ENCODE results near the gene MED12L.

Gene MED12L

DNA sequence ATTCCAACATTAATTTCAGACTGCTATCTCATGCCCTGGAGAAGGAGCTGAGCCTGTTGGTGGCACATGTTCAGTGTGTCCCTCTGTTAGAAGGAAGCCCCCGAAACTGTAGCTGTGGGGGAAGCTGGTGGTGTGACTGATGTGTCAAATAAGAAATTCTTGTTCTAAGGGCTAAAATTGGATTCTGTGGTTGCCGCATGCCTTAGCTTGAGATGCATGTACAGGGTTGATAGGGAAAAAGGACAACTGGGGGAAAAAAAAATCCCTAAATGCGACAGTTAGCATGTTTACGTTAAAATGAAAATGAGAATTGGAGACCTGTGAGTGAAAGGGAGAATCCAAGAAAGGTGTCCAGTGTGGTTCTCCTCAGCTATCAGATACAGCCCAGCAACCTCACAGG, 58.6 kb downstream of the MED12L start:
- no peak for ATAC-seq
- no peak for TF ChIP-seq ZFP30 (CRISPR knock-in tag; IDR thresholded peaks at IDR 0.05)
- no peak for TF ChIP-seq ZFP3 (CRISPR knock-in tag; IDR thresholded peaks at IDR 0.05)
- TF ChIP-seq BACH2 (CRISPR knock-in tag; IDR thresholded peaks at IDR 0.05; ENCODE audit: borderline replicate concordance), result no peak
- TF ChIP-seq SNAI2 (CRISPR knock-in tag; IDR thresholded peaks at IDR 0.05), result no peak
- TF ChIP-seq TCF4 (CRISPR knock-in tag; IDR thresholded peaks at IDR 0.05; ENCODE audit: borderline replicate concordance), result no peak
- no peak for TF ChIP-seq ZNF565 (CRISPR knock-in tag; conservative IDR thresholded peaks at IDR 0.05; ENCODE audit: low read depth)
- TF ChIP-seq GLIS3 (CRISPR knock-in tag; IDR thresholded peaks at IDR 0.05), result no peak
- no peak for TF ChIP-seq RARB (CRISPR knock-in tag; IDR thresholded peaks at IDR 0.05)
- no peak for TF ChIP-seq ARNTL (CRISPR knock-in tag; IDR thresholded peaks at IDR 0.05; ENCODE audit: borderline replicate concordance, low read depth)
- no peak for TF ChIP-seq ZNF70 (CRISPR knock-in tag; IDR thresholded peaks at IDR 0.05)
- no peak for TF ChIP-seq ESRRG (CRISPR knock-in tag; IDR thresholded peaks at IDR 0.05)
- TF ChIP-seq, protein P1, sequence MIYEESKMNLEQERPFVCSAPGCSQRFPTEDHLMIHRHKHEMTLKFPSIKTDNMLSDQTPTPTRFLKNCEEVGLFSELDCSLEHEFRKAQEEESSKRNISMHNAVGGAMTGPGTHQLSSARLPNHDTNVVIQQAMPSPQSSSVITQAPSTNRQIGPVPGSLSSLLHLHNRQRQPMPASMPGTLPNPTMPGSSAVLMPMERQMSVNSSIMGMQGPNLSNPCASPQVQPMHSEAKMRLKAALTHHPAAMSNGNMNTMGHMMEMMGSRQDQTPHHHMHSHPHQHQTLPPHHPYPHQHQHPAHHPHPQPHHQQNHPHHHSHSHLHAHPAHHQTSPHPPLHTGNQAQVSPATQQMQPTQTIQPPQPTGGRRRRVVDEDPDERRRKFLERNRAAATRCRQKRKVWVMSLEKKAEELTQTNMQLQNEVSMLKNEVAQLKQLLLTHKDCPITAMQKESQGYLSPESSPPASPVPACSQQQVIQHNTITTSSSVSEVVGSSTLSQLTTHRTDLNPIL (CRISPR knock-in tag; IDR thresholded peaks at IDR 0.05; ENCODE audit: low read depth), result no peak

DNA sequence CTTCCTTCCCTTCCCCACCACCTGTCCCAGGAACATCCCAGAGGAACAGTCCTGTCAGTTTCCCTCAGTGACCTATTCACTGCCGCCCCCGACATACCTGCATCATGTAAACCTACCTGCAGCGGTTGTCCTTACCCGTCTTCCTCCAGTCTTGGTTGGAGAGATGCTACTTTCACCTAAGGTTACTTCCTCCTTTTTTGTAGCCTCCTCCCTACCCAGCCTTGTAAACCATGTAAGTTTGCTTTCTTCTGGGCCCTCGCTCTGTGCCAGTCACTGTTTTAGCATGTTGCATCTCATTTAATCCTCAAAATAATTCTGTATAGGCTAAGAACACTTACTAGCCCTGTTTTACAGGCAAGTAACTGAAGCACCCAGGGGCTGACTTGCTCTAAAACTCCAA, 59.3 kb downstream of the MED12L start:
- no peak for TF ChIP-seq PPARA (CRISPR knock-in tag; IDR thresholded peaks at IDR 0.05; ENCODE audit: borderline replicate concordance)
- TF ChIP-seq OSR1 (CRISPR knock-in tag; IDR thresholded peaks at IDR 0.05), result no peak
- TF ChIP-seq BACH2 (CRISPR knock-in tag; IDR thresholded peaks at IDR 0.05; ENCODE audit: borderline replicate concordance), result no peak
- no peak for TF ChIP-seq SNAI2 (CRISPR knock-in tag; IDR thresholded peaks at IDR 0.05)
- no peak for TF ChIP-seq ZNF70 (CRISPR knock-in tag; IDR thresholded peaks at IDR 0.05)
- TF ChIP-seq, protein P2, sequence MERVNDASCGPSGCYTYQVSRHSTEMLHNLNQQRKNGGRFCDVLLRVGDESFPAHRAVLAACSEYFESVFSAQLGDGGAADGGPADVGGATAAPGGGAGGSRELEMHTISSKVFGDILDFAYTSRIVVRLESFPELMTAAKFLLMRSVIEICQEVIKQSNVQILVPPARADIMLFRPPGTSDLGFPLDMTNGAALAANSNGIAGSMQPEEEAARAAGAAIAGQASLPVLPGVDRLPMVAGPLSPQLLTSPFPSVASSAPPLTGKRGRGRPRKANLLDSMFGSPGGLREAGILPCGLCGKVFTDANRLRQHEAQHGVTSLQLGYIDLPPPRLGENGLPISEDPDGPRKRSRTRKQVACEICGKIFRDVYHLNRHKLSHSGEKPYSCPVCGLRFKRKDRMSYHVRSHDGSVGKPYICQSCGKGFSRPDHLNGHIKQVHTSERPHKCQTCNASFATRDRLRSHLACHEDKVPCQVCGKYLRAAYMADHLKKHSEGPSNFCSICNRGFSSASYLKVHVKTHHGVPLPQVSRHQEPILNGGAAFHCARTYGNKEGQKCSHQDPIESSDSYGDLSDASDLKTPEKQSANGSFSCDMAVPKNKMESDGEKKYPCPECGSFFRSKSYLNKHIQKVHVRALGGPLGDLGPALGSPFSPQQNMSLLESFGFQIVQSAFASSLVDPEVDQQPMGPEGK (CRISPR knock-in tag; IDR thresholded peaks at IDR 0.05; ENCODE audit: borderline replicate concordance), result no peak
- TF ChIP-seq, protein P3, sequence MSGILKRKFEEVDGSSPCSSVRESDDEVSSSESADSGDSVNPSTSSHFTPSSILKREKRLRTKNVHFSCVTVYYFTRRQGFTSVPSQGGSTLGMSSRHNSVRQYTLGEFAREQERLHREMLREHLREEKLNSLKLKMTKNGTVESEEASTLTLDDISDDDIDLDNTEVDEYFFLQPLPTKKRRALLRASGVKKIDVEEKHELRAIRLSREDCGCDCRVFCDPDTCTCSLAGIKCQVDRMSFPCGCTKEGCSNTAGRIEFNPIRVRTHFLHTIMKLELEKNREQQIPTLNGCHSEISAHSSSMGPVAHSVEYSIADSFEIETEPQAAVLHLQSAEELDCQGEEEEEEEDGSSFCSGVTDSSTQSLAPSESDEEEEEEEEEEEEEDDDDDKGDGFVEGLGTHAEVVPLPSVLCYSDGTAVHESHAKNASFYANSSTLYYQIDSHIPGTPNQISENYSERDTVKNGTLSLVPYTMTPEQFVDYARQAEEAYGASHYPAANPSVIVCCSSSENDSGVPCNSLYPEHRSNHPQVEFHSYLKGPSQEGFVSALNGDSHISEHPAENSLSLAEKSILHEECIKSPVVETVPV (CRISPR knock-in tag; IDR thresholded peaks at IDR 0.05), result no peak
- no peak for TF ChIP-seq ZFP3 (CRISPR knock-in tag; IDR thresholded peaks at IDR 0.05)
- no peak for TF ChIP-seq ZNF8 (CRISPR knock-in tag; IDR thresholded peaks at IDR 0.05)
- TF ChIP-seq ZFP30 (CRISPR knock-in tag; IDR thresholded peaks at IDR 0.05), result no peak
- TF ChIP-seq, protein P4, sequence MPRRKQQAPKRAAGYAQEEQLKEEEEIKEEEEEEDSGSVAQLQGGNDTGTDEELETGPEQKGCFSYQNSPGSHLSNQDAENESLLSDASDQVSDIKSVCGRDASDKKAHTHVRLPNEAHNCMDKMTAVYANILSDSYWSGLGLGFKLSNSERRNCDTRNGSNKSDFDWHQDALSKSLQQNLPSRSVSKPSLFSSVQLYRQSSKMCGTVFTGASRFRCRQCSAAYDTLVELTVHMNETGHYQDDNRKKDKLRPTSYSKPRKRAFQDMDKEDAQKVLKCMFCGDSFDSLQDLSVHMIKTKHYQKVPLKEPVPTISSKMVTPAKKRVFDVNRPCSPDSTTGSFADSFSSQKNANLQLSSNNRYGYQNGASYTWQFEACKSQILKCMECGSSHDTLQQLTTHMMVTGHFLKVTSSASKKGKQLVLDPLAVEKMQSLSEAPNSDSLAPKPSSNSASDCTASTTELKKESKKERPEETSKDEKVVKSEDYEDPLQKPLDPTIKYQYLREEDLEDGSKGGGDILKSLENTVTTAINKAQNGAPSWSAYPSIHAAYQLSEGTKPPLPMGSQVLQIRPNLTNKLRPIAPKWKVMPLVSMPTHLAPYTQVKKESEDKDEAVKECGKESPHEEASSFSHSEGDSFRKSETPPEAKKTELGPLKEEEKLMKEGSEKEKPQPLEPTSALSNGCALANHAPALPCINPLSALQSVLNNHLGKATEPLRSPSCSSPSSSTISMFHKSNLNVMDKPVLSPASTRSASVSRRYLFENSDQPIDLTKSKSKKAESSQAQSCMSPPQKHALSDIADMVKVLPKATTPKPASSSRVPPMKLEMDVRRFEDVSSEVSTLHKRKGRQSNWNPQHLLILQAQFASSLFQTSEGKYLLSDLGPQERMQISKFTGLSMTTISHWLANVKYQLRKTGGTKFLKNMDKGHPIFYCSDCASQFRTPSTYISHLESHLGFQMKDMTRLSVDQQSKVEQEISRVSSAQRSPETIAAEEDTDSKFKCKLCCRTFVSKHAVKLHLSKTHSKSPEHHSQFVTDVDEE (CRISPR knock-in tag; IDR thresholded peaks at IDR 0.05), result no peak
- no peak for TF ChIP-seq RARB (CRISPR knock-in tag; IDR thresholded peaks at IDR 0.05)
- TF ChIP-seq, protein P5, sequence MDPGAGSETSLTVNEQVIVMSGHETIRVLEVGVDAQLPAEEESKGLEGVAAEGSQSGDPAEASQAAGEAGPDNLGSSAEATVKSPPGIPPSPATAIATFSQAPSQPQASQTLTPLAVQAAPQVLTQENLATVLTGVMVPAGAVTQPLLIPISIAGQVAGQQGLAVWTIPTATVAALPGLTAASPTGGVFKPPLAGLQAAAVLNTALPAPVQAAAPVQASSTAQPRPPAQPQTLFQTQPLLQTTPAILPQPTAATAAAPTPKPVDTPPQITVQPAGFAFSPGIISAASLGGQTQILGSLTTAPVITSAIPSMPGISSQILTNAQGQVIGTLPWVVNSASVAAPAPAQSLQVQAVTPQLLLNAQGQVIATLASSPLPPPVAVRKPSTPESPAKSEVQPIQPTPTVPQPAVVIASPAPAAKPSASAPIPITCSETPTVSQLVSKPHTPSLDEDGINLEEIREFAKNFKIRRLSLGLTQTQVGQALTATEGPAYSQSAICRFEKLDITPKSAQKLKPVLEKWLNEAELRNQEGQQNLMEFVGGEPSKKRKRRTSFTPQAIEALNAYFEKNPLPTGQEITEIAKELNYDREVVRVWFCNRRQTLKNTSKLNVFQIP (CRISPR knock-in tag; IDR thresholded peaks at IDR 0.05; ENCODE audit: borderline replicate concordance, low read depth), result no peak
- ATAC-seq, result no peak

DNA sequence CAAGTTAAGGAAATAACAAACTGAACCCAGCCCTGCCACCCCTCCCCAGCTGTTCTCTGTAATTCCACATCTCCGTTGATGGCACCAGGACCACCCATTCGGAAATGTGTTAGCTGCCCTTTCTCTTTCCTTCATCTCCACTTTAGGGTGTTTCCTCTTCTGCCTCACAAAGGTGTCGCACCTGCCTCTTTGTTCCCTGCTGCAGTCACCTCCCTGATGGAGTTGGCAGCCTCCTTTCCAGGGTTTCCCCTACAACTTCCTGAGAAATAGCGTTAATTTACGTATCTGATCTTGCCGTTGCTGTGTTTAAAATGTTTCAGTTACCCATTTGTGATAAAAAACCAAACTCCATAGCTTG, 60.2 kb downstream of the MED12L start:
- ATAC-seq, result no peak; the same call in 1 of the 3 replicates
- TF ChIP-seq, protein P5 (CRISPR knock-in tag; IDR thresholded peaks at IDR 0.05; ENCODE audit: borderline replicate concordance, low read depth), result no peak
- TF ChIP-seq, protein P3 (CRISPR knock-in tag; IDR thresholded peaks at IDR 0.05), result no peak
- TF ChIP-seq ARNTL (CRISPR knock-in tag; IDR thresholded peaks at IDR 0.05; ENCODE audit: borderline replicate concordance, low read depth), result no peak
- TF ChIP-seq RARB (CRISPR knock-in tag; IDR thresholded peaks at IDR 0.05), result no peak
- TF ChIP-seq CSDC2 (CRISPR knock-in tag; IDR thresholded peaks at IDR 0.05), result no peak
- TF ChIP-seq, protein P1 (CRISPR knock-in tag; IDR thresholded peaks at IDR 0.05; ENCODE audit: low read depth), result no peak
- no peak for TF ChIP-seq TOX (CRISPR knock-in tag; IDR thresholded peaks at IDR 0.05; ENCODE audit: borderline replicate concordance)
- no peak for TF ChIP-seq ZFP30 (CRISPR knock-in tag; IDR thresholded peaks at IDR 0.05)
- no peak for TF ChIP-seq OSR1 (CRISPR knock-in tag; IDR thresholded peaks at IDR 0.05)
- TF ChIP-seq, protein P2 (CRISPR knock-in tag; IDR thresholded peaks at IDR 0.05; ENCODE audit: borderline replicate concordance), result no peak
